ENCODE data around the gene RGS10.
"Not testable (repeated sequence)": the region's sequence is repeated elsewhere in the genome, so short reads cannot be mapped to it uniquely, and the experiment has no call there.

The RGS10 gene

DNA sequence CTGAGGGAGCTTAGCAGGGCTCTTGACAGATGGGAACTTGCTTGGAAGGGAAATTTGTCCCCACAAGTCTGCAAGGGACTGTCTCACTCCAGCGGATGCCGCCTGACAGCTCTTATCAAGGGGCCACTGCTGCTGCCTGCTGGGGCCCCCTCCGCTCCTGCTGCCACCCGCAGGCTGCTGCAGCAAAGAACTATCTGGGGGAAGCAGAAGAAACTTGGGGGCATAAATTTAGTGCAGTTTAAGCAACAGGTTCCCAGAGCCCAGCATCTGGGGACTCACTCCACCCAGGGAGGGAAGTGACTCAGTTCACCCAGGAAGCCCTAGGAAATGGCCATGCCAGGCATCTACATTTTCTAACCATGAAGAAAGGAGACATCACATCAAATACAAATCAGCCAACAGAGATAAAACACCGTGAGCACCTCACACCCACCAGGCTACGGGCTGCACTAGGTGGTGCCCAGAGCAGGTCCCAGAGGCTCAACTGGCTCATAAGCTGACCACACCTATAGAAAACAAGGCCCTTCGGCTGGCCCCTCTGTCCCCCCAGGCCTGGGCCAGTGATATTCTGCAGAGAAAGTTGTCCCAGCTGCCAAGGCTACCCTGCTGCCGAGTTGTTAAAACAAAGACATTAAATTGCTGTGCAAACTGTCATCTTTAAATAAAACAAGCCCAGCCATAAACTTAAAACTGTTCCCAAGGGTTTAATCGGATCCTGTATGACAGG, 3.7 kb downstream of the RGS10 start:
- no peak for DNase-seq

DNA sequence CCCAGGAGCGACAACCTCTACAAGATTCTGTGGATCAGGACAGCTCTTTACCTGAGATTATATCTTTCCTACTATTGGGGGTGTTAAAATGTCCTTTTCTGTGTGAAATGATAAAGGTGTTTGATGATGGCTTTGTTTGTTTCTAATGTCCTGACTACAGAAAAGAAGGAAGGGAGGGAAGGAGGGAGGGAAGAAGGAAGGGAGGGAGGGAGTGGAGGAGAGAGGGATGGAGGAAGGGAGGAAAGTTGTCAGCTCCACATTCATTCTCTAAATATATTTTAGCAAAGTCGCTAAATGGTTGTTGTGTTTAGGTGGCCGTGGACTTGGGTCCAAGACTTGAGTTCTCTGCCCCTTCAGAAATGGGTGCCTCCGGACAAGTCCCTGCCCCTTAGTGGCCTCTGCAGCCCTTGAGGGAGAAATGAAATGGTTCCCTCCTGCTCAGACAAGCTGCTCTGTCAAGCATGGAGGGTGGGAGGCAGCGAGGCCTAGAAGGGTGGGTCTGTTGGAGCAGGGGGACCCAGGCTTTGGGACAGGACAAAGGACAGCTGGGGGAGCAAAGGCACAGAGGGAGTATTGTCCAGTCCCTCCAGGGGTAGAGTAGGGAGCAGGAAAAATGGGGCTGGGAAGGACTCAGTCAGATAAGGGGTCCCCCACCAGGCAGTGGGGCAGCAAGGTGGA, 4.4 kb downstream of the RGS10 start:
- no peak for DNase-seq

DNA sequence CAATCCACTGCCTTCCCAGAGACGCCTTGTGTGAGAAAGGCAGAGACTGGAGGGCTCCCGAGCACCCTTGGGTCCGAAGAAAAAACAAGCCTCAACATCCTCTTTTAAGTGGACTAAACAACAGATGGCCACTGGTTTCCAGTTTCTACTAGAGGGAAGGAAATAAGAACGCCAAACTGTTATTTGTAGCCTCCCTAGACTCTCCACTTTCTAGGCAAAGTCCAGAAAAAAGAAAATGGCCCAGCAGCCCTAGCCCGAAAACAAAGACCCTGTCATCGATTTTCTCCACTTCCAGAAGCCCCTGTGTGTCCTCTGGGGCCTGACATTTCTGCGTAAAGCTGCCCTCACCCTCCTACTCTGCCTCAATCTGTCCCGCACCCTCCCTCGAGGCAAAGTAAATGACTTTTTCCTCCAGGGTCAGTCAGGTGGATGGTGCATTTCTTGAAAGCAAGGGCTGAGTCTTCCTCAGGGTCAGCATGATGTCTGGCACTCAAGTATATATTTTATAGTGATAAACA, 6.0 kb downstream of the RGS10 start:
- DNase-seq: no peak

DNA sequence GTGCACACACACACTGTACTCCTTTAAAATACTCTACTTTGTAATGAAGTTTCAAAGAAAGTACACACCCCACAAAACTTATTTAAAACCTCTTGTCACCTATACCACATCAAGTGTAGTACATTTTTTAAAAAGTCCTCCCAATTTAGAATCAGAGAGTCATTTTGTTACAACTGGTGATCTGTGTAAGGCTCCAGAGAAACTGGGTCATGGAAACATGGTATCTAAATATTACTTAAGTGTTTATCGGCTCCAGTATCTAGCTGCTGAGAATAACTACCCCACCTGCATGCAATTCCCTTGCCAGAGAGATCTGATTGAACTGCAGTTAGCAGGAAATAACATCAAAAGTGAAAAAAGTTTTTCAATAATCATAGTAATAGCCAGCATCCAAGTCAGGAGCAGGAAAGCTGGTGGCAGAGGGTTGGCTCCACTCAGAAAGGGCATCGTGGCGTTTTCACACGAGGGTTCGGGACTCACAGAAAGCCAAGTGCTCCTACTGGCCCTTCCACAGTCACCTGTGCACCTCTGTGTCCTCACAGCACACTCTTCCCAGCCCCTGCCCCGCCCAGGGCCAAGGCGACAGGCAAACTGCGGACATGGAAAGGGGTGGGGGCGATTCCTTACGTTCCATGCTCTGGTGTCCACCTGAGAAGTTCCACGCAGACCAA, 6.5 kb downstream of the RGS10 start:
- DNase-seq: no peak

DNA sequence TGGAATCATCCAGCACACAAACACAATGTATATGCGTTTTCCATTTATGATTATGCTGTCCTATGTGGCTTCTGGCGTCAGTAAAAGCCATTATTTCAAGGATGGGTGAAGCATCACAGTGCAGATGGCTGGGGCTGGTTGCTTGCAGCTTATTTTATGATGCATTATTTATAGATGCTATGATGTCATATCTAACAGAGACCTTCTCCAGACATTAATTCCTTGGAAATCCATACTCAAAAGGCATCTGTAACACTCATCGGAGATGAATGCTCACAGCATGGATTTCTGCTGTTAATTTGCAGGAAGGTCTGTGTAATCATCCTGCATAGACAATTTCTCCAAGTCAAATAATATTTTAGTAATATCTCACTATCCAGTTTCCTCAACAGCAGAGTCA, 7.2 kb downstream of the RGS10 start:
- DNase-seq: no peak

DNA sequence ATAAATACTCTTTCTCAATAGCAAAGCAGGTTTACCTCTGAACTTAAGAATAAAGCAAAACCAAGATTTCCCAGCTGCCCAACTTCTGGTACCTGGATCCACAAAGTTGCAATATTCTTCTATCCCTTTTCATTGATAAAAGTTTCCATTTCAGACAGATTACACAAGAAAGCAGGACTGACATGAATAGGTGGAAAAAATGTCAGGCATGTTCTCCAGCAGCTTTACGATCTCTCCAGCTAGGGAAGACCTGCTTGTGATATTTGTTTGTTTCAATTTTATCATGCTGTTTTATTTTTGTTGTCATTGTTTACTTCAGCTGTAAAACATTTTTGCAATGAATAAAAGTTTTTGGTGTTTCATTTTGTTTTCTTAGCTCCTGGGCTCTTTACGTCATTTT, 9.0 kb downstream of the RGS10 start:
- no peak for DNase-seq

DNA sequence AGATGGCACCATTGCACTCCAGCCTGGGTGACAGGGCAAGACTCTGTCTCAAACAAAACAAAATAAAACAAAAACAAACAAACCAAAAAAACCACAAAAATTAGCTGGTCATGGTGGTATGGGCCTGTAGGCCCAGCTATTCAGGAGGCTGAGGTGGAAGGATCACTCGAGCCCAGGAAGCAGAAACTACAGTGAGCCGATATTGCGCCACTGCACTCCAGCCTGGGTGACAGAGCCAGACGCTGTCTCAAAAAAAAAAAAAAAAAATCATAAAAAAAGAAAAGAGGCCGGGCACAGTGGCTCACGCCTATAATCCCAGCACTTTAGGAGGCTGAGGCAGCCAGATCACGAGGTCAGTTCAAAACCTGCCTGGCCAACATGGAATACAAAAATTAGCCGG, 9.7 kb downstream of the RGS10 start:
- DNase-seq: not testable (repeated sequence)

DNA sequence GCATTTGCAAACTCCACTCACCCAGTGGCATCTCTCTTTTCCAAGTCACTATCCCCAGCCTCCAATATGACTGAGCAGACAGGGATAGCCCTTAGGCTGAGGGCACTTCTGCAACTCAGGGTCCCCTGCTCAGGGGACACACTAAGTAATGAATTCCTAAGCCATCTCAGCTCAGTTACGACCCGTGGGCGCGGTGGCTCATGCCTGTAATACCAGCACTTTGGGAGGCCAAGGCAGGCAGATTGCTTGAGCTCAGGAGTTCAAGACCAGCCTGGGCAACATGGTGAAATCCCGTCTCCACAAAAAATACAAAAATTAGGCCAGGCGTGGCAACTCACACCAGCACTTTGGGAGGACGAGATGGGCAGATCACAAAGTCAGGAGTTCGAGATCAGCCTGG, 10.3 kb downstream of the RGS10 start:
- DNase-seq: not testable (repeated sequence)

DNA sequence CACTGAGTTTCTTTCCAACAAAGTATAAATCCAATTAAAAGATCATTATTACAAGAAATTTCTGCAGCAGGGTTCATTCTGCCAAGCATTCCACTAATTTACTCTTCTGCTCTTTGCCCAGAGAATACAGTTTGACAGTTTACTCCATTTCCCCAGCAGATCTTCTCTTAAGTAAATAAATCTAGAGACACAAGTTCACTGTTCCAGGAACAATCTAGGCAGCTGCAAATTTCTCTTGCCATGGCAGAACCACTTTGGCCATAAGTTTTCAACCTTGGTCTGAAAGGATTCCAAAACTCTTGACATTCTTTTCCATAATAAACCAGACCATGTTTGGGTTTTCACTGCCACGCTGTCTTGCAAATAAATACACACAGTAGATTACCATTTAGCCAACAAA, 11.5 kb downstream of the RGS10 start:
- DNase-seq: no peak

DNA sequence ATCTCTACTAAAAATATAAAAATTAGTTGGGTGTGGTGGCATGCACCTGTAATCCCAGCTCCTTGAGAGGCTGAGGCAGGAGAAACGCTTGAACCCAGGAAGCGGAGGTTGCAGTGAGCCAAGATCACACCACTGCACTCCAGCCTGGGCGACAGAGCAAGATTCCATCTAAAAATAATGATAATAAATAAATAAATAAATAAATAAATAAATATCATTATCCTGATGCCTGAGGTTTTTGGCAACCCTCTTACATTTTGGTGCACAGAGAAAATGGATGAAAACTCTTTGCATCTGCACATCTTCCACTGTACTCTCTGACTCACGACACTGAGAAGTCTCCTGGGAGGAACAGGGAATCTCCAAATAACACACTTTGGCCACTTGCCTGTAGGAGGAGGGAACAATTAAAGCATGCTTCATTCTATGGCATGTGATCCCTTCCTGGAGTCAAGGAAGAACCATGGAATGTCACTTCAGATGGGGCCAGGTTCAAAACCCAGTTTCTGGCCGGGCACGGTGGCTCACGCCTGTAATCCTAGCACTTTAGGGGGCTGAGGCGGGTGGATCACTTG, 13.8 kb downstream of the RGS10 start:
- DNase-seq: not testable (repeated sequence)

DNA sequence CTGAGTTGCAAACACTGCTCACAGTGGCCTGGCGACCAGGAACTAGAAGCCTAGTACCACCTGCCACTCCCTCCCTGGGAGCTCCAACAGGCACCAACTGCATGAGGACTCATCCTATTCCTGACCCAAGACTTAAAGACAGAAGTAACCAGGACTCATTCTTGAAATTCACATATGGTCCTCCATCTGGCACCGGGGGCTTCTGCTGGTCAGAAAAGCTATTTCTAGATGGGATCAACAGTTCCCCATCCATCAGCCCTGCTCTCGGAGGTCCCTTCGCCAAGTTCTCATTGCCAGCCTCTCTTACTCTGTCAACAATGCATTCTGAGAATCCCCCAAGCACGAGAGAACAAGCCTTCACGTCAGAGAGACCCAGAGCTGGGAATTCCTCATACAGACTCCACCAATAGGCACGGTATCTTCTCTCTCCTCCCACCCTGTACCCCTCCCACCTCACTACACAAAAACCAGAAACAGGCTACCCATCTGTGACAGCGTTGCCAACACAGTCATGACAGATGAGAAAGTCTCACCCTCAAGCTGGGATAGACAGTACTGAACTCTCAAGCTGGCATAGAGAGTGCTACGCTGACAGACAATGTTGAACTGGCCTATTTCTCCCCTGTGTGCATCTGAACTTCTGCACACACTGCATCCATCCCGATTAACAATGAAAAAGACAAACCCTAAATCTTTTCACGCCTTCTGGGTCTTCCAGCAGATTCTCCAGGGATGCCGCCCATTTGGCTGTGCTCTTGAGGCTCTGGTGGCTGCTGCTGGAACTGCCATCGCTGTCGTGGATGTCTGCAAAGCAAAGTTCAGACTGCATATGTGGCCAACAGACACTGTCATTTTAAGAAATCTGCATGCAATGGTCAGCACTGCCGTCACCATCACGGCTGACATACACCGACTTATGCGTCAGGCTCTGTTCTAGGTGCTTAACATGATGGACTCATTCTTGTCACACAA, 15.6 kb downstream of the RGS10 start:
- DNase-seq: no peak

DNA sequence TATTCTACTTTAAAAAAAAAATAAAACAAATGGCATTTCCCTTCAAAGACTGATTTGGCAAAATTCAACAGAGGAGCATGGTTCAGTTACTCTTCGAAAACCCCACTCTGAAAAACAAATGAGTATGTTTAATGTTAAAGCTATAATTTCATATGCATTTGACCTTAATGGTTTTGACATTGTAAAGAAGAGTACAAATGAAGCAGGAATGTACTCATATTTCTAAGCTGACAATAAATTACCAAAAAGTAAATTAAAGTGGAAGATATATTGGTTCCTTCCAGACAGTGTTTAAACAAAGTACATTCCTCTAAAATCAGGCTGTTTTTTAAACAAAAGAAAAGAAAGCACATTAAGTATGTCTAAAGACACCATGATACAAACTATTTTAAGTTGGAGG, 16.4 kb downstream of the RGS10 start:
- no peak for DNase-seq

DNA sequence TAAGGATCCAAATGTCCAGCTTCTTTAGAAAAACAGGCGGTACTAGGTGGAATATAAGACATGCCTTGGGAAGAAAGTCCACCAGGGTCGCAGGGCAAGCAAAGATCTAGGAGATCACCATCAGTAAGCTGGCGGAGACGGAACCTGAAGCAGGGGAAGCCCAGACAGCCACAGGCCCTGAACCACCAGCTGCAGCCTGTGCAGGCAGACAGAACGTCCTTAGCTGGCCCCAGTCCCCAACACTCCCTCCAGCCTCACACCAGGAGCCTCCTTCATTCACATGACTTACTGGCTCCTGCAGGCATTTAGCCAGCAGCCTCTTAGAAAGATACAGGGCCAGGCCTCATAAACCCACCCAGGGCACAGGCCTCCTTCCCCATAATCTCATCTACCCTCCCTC, 17.4 kb downstream of the RGS10 start:
- no peak for DNase-seq

DNA sequence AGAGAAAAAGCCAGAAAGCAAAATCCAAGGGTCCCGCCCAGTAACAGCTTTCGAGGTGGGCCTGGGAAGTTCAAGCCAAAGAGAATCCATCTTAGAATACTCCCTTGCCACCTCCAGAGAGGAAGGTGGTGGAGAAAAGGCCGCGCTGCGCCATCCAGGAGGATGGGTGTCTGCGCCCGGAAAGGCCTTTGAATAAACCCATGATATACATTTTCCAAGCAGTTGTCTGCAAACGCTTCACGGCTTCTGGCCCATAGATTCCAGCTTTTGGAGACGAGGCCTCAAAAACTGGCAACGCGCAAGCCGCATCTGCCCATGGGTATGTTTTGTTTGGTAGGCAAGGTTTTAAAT, 17.8 kb downstream of the RGS10 start:
- no peak for DNase-seq

DNA sequence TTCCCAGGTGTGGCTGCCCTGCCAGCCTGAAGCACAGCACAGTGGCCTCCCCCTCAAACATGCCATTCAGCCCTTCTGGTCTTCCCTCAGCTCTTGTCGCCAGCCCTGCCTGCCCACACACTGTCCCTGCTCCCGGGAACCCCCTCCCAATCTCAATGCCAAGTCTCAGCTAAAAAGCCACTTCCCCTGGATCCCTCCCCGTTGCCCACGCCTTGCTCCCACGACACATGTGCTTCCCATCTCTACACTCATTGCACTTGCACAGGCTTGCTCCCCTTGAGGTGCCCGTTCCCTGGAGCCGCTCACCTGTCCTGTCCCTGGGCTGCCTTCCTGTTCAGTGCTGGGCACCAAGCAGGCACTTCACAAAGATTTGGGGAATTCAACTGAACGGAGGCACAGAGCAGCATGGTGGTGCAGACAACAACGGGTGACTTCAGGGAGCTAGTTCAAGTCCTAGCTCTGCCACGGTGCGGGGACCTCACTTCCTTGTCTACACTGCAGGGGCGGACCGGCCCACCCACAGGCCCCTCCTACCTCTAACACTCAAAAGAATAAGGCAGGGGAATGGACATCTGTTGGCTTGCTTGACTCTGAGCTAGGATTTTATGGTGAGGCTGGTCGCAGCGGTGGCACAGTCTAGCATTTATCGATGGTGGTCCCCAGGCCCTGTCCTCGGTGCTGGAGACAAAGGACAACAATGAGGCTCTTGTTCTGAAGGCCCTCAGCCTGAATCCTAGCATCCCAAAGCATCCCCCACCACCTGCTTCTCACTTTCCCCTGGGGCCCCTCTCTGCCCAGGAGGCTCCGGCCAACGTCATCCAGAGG, 18.4 kb downstream of the RGS10 start:
- no peak for DNase-seq

DNA sequence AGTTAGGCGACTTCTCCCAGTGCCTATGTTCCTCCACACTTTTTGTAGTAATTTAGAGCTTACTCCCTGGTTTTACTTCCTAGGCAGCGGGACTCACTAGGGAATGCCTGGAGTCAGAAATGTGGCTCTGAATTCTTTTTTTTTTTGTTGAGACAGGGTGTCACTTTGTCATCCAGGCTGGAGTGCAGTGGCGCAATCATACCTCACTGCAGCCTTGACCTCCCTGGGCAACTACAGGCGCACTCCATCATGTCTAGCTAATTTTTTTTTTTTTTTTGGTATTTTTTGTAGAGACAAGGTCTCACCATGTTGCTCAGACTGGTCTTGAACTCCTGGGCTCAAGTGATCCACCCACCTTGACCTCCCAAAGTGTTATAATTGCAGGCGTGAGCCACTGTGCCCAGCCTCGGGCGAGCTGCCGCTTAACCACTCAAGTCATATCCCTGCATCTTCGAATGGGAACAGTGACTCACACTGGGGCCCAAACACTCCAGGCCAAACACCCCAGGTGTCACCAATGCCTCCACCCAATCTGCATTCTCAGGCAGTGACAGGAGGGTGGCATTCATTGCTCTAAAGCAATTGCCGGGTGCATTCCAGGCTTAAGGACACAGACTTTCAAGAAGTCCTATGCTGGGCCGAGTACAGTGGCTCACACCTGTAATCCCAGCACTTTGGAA, 19.6 kb downstream of the RGS10 start:
- DNase-seq: no peak

DNA sequence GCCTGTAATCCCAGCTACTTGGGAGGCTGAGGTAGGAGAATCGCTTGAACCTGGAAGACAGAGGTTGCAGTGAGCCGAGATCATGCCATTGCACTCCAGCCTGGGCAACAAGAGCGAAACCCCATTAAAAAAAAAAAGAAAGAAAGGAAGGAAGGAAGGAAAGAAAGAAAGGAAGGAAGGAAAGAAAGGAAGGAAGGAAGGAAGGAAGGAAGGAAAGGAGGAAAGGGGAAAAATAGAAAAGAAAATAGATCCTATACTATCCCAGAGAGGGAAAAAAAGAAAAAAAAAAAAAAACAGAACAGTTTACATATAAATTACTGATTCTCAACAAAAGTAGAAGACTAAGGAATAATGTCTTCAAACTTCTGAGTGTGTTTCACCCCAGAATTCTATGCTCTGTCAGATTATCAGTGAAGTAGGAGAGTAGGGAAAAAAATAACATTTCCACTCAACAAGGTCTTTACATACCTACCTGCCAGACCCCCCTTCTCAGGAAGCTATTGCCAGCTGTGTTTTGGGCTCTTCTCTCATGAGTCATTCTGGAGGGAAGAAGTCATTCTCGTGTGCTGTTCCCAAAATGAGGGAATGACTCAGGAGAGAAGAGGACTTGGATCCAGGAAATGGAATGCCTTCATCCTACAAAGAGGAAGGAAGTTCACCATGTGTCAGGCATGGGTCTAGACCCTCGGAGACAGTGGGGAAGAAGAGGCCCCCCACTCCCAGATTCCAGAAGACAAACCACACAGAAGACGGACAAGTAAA, 20.9 kb downstream of the RGS10 start:
- DNase-seq: no peak

DNA sequence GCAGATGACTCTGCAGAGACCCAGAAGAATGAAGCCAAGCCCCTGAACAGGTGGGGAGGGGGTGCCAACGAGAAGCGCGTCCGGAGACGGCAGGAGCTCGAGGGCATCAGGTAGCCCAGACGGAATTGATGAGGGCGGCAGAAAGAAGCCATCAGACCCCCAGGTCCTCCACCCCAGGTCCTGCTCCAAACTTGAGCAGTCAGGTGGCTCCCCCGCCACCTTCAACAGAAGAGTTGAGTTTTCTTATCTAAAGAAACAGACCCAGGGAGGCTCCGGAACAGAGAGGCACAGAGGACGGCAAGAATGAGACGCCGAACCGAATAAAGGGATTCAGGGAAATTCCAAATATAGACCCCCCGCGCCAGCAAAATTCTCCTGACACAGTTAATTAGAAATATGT, 22.2 kb downstream of the RGS10 start:
- DNase-seq: no peak

DNA sequence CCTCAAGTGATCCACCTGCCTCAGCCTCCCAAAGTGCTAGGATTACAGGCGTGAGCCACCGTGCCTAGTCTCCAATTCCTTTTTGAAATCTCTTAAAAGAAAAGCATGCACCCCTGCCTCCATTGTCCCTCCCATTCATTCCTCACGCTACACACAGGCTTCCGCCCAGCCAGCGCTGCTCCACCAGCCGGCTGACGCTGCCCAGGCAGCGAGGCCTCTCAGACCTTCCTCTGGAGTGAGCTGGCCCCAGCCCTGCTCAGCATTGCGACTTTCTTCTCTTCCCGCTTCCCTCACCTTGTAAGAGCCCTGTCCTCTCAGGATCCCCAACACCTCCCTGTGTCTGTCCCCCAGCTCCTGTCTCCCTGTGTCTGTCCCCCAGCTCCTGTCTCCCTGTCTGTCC, 23.6 kb downstream of the RGS10 start:
- no peak for DNase-seq

DNA sequence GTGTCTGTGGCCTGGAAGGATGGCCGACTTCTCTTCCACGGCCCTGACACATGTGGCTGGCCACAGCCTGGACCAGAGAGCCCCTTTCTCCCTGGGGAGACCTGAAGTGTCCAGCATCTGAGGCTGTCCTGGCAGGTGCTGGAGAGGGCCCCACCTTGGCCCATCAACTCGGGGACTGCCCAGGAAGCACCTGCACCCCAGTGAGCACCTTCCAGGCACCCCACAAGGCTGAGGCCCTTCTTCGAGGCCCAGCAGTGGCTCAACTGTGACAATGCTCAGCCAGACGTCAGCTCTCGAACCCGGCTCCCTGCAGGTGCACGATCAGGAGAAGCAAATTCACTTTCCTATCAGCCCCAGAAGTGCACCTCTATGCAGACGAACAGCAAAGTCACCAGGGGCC, 24.3 kb downstream of the RGS10 start:
- DNase-seq: no peak

Data from NCI-H1417 treated with DMSO at 0.1 percent for 48 hours (cell line).